ENCODE data around the gene DNTTIP2. TPM values are rescaled to one million over a fixed set of nuclear protein-coding genes. Genes with fewer than 3 reads are reported as not detected.

The DNTTIP2 gene
- polyA plus RNA-seq, 2 of the 4 experiments (the other 2 are of a cell fraction) = 41.5 to 42.0 TPM

DNA sequence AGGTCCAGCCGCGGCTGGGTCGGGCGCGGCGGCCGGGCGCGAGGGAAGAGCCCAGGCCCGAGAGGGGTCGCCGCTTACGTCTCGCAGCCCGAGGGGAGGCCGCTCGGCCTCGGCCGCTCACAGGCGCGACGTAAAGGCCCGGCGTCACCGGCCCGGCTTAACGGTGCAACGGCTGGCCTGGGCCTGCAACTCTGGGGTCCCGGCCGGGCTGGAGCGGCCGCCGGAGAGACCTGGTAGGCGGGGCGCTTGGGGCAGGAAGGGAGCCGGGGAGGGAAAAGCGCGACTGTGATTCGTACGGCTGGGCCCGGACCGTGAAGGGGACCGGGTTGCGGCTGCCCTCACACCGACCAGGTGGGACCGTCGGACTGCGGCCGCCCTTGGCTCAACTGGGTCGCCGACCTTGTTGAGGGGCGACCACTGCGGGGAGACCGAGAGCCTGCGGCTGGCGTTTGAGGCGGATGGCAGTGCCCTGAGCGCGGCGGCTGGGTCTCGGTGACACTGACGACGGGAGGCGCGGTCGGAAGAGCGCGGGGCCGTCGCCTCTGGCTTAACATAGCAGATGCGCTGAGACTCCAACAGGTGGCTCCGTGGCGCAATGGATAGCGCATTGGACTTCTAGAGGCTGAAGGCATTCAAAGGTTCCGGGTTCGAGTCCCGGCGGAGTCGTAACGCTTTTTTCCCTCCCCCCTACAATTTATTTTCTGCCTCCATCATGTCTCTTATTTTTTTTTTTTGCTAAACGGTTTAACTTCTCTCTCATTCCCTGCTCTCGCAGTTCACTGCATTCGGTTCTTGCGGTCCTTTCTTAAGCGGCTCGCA, 31.8 kb downstream of the DNTTIP2 start (continued):
- peak; percentile 34 for TF ChIP-seq POLR2A (IDR thresholded peaks at IDR 0.05; ENCODE audit: low read length)

DNA sequence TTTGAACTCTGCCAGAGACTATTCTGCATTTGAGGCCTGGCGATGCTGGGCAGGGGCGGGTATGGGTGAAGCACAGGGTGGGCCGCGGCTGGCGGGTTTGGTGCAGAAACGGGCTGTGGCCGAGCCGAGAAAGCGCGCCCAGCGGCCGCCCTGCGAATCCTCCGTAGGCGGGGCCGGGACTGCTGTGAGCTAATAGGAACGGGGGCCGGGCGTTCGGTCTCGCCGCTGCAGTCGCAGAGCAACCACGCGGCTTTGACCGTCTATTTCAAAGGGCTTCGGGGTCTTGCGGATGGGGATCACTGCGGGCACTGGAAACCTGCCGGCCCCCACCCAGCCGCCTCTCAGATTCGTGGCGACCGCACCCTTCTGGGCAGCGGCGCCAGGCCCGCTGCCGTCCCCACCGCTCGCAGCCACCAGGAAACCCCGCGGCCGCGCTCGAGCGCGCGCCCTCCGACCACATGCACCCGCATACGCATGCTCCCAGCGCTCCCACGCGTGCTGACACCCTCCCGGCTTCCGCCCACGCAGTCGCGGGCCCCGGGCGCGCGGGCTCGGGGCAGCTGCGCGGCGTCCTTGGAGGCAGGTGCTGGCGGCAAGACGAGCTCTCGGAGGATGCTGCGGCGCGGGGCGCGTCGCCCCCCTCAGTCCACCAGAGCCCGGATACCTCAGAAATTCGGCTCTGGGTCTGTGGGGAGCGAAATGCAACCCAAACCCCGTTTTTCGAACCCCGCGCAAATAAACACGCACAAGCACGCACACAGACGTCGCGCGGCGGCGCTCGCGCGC, 32.6 kb downstream of the DNTTIP2 start:
- peaks cover 19% of the 10 kb centered on the region for H3K4me1 ChIP-seq
- FAIRE-seq (no peak), DNase-seq (ENCODE audit: low read depth in 1 of 2, low spot score in 1 of 2) (peak; percentile 68 to 82), ATAC-seq (peak; percentile 74 to 83)
- peak overlapping the region; percentile 58 for H3K4me3 ChIP-seq
- TF ChIP-seq TFCP2L1 (CRISPR knock-in tag; IDR thresholded peaks at IDR 0.05) (no peak), NPAS2 (CRISPR knock-in tag; IDR thresholded peaks at IDR 0.05; ENCODE audit: borderline replicate concordance) (no peak), PHF8 (IDR thresholded peaks at IDR 0.05; ENCODE audit: borderline replicate concordance, low read depth) (peak; percentile 69), MYC (IDR thresholded peaks at IDR 0.05; ENCODE audit: borderline replicate concordance, low read length) (peak; percentile 22), JUN (IDR thresholded peaks at IDR 0.05) (peak; percentile 7 to 65; a peak in 2 of 5 replicates), POLR2A (IDR thresholded peaks at IDR 0.05; ENCODE audit: low read length) (peak; percentile 36), ZSCAN20 (CRISPR knock-in tag; IDR thresholded peaks at IDR 0.05) (no peak), BHLHE40 (IDR thresholded peaks at IDR 0.05; ENCODE audit: low read depth, low read length) (no peak)
- TF ChIP-seq, protein P1, sequence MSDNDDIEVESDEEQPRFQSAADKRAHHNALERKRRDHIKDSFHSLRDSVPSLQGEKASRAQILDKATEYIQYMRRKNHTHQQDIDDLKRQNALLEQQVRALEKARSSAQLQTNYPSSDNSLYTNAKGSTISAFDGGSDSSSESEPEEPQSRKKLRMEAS (IDR thresholded peaks at IDR 0.05) = peak; percentile 51; the same call in 1 of the 2 replicates
- TF ChIP-seq, protein P2, sequence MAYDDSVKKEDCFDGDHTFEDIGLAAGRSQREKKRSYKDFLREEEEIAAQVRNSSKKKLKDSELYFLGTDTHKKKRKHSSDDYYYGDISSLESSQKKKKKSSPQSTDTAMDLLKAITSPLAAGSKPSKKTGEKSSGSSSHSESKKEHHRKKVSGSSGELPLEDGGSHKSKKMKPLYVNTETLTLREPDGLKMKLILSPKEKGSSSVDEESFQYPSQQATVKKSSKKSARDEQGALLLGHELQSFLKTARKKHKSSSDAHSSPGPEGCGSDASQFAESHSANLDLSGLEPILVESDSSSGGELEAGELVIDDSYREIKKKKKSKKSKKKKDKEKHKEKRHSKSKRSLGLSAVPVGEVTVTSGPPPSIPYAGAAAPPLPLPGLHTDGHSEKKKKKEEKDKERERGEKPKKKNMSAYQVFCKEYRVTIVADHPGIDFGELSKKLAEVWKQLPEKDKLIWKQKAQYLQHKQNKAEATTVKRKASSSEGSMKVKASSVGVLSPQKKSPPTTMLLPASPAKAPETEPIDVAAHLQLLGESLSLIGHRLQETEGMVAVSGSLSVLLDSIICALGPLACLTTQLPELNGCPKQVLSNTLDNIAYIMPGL (CRISPR knock-in tag; IDR thresholded peaks at IDR 0.05; ENCODE audit: borderline replicate concordance) = peak; percentile 15; the same call in 1 of the 2 replicates
- TF ChIP-seq, protein P3, sequence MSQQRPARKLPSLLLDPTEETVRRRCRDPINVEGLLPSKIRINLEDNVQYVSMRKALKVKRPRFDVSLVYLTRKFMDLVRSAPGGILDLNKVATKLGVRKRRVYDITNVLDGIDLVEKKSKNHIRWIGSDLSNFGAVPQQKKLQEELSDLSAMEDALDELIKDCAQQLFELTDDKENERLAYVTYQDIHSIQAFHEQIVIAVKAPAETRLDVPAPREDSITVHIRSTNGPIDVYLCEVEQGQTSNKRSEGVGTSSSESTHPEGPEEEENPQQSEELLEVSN (IDR thresholded peaks at IDR 0.05; ENCODE audit: borderline replicate concordance, low read depth) = 0 out of 2 replicates have a peak, but pooled peaks have one; percentile 45
- POLR2A ChIA-PET = interaction anchor here (0.5 to 1.8 kb wide), 9 partner anchors 28 to 501 kb away, joined by 3 to 11 read pairs (median 4); partner anchors contain the start of genes BCAR3 and DNTTIP2
- H3K4me2 ChIP-seq = peak overlapping the region; percentile 87
- CTCF ChIA-PET = interaction anchor here (1.0 to 1.6 kb wide), 7 partner anchors 10 to 542 kb away, joined by 3 to 14 read pairs (median 4); no protein-coding TSS in a partner anchor
- H3K27ac ChIP-seq = peak overlapping the region; percentile 84 to 95
- H3K9me3 ChIP-seq = no peaks in the 10 kb centered on the region; the same call in 2 of the 3 replicates
- 1% methylated on average over 16 of the region's 94 CpGs for WGBS (ENCODE audit: missing lambda C conversion rate)

DNA sequence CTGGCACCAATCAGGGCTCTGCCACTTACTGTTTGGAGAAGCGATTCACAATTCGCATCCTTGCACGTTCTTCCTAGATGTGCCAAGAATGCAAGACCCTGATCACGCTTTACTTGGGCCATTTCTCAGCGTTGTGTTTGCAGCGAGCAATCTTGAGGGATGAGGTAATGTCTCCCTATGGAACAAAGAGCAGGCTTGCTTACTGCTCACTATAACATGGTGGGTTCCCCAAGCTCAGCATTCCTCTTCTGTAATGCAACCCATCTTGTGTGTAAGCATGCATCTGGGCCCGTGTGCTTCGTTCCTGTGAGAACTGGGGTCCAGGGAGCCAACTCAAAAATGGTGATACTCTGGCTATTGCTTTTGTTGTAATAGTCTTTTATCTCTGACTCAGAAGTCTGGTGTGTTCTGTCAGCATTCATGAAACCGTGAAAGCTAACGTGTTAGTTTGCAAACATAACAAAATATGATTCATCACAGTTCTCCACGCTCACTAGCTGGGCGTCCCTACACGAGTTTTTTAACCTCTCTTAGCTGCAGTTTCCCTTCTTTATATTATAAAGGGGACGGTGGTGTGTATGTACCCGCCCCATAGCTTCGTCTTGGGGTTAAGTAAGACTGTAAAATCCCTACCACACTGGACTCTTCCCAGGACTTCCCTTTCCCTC, 33.3 kb downstream of the DNTTIP2 start:
- TF ChIP-seq EHMT2 (IDR thresholded peaks at IDR 0.05; ENCODE audit: low read depth) = no peak
- TF ChIP-seq CEBPB (IDR thresholded peaks at IDR 0.05) = peak in 1 of 2 experiments; percentile 38; a peak in 1 of 4 replicates
- no peak for TF ChIP-seq GATA3 (IDR thresholded peaks at IDR 0.05; ENCODE audit: borderline replicate concordance)
- no peak for TF ChIP-seq MAFK (IDR thresholded peaks at IDR 0.05; ENCODE audit: partially characterized antibody)
- TF ChIP-seq FOSL2 (IDR thresholded peaks at IDR 0.05) = no peak
- peak; percentile 77 for TF ChIP-seq FOSL2 (CRISPR knock-in tag; IDR thresholded peaks at IDR 0.05)
- no peak for TF ChIP-seq POLR2A (IDR thresholded peaks at IDR 0.05; ENCODE audit: low read length)
- TF ChIP-seq JUNB (IDR thresholded peaks at IDR 0.05) = peak; percentile 42; the same call in 1 of the 2 replicates
- peak; percentile 57; the same call in 1 of the 2 replicates for TF ChIP-seq BHLHE40 (IDR thresholded peaks at IDR 0.05; ENCODE audit: low read depth, low read length)
- TF ChIP-seq KDM5A (IDR thresholded peaks at IDR 0.05) = no peak
- POLR2A ChIA-PET = interaction anchor here (0.8 to 1.8 kb wide), 9 partner anchors 28 to 501 kb away, joined by 3 to 11 read pairs (median 4); partner anchors contain the start of genes BCAR3, DNTTIP2 and FNBP1L
- CTCF ChIA-PET = interaction anchor here (1.0 to 1.6 kb wide), 6 partner anchors 10 to 541 kb away, joined by 3 to 14 read pairs (median 4); no protein-coding TSS in a partner anchor
- Histone ChIP-seq H3K4me3 (peak overlapping the region; percentile 58), H3K4me1 (peaks cover 19% of the 10 kb centered on the region), H3K4me2 (peak overlapping the region; percentile 87), H3K27ac (peak overlapping the region; percentile 84 to 95), H3K9me3 (no peaks in the 10 kb centered on the region; the same call in 2 of the 3 replicates)
- DNase-seq (ENCODE audit: low read depth in 1 of 2, low spot score in 1 of 2) (peak; percentile 18 to 66), FAIRE-seq (no peak), ATAC-seq (peak; percentile 12 to 37; a peak in 5 of 6 replicates)
- 4% methylated on average over 16 of the region's 16 CpGs for WGBS (ENCODE audit: missing lambda C conversion rate)

Data from A549 (cell line).